Renal pelvis (tissue), 4 donors: Measurements from ENCODE around the gene ITGB3BP. TPM values are rescaled to one million over a fixed set of nuclear protein-coding genes. Genes with fewer than 3 reads are reported as not detected.
"Not testable (repeated sequence)": the region's sequence is repeated elsewhere in the genome, so short reads cannot be mapped to it uniquely, and the experiment has no call there.

ENCODE experiments used
- DNase-seq: peaks from one replicate; pipeline ENCODE4 v3.0.0-alpha.2; 2013
- polyA plus RNA-seq, 3 donors: library from polyadenylated mRNA; unstranded; fragments of 120-200 nt; gene quantifications; one replicate each; pipeline ENCODE4 v1.2.1, GENCODE V29; 2013; ENCODE audit not compliant: insufficient read length in 3 of 3

ITGB3BP gene
- polyA plus RNA-seq, 3 donors = 51.2 to 73.2 (median 61.0) TPM

DNA sequence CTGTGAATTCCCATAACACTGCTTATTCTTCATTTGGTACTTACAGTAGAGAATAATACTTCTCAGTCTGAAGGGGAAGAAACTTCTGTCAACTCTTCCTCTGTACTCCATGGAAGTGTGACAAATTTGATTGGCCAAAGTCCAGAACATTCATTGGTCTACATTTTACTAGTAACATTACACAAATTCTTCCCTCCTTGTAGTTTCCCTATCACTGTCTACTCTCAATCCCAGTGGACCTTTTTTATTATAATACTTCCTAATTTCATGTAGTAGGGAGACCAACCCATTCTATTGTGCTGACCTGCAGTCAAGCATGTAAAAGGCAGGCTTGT lies 80.9 kb downstream of the ITGB3BP start:
- DNase-seq = no peak

DNA sequence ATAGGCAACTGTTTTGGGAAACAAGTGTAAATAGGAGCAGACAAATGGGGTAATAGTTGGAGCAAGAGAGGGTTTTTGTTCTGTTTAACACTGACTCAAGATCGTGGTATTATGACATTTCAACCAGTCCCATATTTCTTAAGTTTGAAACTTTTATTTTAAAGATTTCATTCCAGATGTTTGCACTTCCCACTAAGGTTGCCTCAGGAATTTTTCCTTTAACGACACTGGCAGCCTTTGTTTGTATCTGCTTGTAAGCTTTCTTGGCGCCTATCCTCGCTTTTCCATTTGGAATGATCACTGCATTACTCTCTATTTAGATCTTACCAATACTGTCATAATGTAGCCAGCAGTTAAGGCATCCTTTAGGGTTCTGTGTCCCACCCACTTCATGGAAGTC lies 87.9 kb downstream of the ITGB3BP start:
- DNase-seq = no peak

DNA sequence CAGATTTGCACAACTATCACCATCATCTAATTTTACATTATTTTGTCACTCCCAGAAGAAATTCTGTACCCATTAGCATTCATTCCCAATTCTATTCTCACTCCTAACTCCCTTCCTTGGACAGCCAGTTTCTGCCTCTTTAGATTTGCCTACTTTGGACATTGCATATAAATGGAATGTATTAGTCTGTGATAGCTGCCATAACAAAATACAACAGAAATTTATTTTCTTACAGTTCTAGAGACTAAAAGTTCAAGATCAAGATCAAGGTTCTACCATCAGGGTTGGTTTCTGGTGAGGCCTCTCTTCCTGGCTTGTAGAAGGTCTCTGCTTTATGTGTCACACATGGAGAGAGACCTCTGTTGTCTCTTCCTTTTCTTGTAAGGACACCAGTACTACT lies 93.7 kb downstream of the ITGB3BP start:
- DNase-seq = no peak

DNA sequence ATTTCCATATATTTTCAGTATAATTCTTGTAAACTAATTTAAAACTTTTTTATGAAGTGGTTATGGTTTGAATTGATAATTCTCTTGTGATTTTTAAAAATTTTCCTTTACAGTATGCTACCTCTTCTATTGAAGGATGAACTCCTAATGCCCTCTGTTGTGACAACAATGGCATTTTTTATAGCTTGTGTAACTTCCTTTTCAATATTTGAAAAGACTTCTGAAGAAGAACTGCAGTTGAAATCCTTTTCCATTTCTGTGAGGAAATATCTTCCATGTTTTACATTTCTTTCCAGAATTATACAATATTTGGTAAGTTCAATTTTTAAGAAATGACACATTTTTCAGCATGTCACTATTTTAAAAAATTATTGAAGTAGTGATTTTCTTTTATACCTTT lies 94.2 kb downstream of the ITGB3BP start:
- DNase-seq = no peak

DNA sequence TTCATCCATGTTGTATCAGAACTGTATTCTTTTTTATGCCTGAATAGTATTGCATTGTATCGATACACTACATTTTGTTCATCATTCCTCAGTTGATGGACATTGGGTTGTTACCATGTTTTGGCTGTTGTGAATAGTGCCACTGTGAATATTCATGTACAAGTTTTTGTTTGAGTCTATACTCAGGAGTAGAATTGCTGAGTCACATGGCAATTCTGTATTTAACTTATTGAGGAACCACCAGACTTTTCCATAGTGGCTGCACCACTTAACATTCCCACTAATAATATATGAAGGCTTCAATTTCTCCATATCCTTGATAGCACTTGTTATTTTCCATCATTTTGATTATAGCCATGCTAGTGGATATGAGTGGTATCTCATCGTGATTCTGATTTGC lies 99.4 kb downstream of the ITGB3BP start:
- no peak for DNase-seq

DNA sequence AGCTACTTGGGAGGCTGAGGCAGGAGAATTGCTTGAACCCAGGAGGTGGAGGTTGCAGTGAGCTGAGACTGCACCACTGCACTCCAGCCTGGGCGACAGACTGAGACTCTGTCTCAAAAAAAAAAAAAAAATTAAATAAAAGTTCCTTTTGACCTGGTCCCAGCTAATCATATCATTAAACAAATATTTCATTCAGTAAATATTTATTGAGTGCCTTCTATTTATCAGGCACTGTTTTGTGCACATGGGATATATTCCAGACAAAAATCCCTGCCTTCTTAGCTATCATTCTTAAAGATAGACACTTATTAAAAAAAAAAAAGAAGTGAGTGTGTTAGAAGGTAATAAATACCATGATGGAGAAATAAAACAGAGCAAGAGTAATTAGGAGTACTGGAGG lies 102.3 kb downstream of the ITGB3BP start:
- DNase-seq = not testable (repeated sequence)

DNA sequence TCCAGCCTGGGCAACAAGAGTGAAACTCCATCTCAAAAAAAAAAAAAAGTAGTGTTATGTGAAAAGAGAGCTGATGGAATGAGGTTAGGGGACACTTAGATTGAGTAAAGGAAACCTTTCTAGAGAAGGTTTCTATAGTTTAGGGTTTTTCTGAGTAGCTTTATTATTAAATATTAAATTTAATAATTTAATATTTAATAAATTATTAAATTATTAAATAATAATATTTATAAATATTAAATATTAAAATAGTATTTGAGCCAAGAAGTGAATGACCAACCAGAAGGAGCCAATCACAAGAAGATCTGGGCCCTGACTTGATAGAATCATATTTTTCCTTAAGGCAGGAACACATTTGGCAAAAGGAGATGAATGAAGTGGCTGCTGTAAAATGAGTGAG lies 104.9 kb downstream of the ITGB3BP start:
- DNase-seq = no peak

DNA sequence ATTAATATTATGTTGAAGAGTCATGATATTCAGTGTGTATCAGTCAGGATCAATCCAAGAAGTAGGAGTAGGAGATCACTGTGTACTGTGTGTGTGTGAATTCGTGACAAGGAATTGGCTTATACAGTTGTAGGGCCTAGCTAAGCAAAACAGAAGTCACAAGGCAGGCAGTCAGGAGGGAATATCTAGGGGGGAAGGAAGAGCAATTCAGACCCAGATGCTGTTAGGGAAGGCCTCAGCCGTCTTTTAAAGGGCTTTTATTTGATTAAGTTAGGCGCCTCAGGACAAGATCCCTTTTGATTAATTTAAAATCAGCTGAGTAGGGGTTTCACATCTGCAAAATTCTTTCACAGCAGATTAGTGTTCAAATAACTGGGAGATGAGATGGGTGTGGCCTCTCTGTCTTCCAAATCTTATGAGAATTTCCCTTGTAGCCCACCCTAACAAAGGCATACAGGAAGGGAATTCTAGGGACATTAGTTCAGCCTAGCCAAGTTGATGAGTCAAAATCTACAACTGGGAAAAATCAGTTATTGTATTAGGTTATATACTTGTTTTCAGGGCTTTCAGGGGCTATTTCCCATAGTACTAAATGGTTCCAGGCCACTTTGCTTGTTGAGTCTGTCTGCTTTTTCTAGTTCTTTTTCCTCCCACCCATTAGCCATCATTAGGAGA lies 108.2 kb downstream of the ITGB3BP start:
- DNase-seq = no peak

DNA sequence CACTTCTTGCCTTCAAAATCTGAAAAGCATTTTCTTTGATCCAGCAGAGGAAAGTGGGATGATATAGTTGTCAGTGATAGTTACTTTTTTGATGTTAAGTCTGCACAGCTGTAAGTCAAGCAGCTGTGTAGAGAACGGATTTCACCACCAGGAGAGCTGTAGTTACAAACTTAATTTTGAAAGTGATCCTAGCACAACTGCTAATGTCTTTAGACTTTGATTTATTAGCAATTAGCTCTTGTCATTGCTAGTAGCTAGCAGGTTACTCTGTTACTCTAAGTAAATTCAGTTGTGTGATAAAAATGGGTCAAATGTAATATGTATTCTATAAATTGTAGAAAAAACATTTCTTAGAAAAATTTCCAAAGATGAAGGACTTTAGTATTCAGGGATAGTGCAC lies 109.6 kb downstream of the ITGB3BP start:
- no peak for DNase-seq

DNA sequence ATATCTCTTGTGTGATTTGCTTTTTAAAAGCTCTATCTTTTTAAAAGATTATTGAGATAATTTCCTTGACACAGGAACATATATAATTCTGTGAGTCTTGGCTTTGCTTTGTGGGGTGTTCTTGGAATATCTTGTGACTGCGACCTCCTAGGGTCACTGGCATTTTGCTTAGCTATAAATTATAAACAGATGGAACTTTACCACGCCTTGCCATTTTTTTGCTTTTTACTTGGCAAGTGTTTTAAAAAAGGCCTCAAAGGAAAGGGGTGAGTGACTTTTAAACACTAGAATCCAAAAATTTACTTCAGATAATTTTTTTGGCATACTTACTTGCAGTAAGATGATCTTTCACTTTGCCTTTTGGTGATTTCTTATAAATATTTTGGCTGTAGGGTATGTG lies 112.0 kb downstream of the ITGB3BP start:
- DNase-seq = no peak

DNA sequence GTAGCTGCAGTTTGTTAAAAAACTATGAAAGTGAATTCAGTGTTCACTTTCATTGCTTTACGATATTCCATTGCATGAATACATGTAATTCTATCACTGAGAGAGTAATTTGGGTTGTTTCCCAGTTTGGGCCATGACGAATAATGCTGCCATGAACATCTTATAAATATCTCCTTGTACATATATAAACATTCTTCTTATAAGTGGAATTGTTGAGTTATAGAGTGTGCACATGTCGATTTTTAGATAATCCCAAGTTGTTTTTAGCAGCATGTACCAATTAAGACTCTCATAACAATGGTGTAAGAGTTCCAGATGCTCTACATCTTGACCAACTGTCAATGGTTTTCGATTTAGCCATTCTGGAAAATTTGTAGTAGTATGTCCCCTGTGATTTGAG lies 114.7 kb downstream of the ITGB3BP start:
- DNase-seq = no peak

DNA sequence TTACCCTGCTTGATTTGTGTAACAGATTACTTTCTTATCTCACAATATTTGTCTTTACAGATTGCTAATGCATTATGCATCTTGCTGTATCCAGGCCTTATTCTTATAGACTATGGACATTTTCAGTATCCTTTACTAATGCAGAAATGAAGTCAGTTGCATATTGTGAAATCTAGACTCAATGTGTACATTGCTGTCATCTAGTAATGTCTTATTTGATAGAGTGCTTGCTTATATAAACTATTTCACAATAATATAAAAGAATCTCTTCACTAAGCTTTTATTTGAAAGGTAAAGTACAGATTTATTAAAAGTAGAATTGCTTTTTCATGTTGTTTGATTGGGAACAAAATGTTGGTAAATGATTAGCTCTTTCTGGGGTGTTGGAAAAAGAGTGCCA lies 116.0 kb downstream of the ITGB3BP start:
- DNase-seq = no peak

DNA sequence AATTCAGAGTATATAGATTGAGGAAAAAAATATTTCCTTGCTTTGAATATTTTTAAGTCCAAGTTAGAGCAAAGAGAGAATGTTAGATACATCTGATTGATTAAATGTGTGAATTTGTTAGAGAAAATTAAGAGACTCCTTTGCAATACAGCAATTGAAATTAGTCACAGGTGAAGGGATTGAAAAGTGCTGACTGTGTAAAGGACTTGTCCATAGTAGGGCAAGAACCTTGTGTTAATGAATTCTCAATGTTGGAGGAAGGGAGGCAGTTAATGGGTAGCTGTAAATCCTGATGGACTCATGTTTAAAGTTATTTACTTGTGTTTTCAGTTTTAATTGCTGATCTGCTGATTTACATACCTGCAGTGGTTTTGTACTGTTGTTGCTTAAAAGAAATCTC lies 117.0 kb downstream of the ITGB3BP start:
- no peak for DNase-seq

DNA sequence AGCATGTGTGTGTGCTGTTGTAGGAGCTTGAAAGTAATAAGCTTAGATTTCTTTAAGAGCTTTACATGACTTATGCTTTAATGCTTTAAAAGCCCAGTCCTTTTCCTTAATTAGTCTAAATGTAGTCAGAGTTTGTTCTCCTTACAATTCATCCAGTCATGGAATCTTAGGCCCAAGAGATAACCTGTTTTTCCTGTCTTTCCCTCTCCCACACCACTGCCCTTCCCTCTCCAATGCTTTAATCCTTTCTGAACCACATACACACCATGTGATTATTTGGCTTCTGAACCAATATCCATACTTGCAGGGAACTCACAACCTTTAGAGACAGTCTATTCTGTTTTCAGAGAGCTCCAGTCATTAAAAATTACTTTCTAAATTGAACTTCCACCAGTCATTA lies 118.0 kb downstream of the ITGB3BP start:
- DNase-seq = no peak

DNA sequence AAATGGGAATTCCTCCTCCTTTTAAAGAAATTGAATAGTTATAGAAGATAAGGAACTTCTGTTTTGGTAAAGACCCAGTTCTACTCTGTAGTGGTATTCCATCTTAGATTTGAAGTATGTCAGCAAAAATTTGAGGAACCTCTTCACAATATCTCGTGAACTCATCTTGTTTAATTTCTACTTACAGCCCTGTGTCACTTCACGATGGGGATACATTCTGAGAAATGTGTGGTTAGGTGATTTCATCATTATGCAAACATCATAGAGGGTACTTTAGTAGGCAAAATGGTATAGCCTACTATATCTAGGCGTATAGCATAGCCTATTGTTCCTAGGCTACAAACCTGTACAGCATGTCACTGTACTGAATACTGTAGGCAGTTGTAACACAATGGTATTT lies 119.6 kb downstream of the ITGB3BP start:
- DNase-seq = no peak

DNA sequence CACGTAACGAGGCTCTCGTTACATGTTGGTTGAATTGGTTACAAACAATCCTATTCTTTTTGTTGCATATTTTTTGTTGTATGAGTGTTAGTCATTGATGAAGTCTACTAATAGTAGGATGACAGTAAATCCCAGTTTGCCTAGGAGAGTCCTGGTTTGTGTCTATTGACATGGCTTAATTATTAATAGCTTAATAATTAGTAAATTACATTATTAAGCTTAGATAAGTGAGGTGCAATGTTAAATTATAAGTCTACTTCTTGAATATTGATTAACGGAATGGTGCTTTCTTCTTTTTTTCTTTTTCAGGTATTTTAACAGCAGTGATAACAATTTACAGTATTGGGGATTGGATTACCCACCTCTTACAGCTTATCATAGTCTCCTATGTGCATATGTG lies 121.1 kb downstream of the ITGB3BP start:
- no peak for DNase-seq

Other genes with a start within 250 kb of the ITGB3BP start
- gene FOXD3, start 200.7 kb downstream of the ITGB3BP start, polyA plus RNA-seq = under 1 TPM in 2 of 3 donors, not detected in 1; 0.12 to 0.60 TPM
- gene ALG6, start 155.6 kb downstream of the ITGB3BP start, polyA plus RNA-seq = 10 to 100 TPM; 21.1 to 25.2 (median 23.2) TPM
- gene EFCAB7, start 300 bp upstream of the ITGB3BP start, polyA plus RNA-seq = 10 to 100 TPM; 16.7 to 22.8 (median 22.3) TPM
- gene PGM1, start 70.2 kb upstream of the ITGB3BP start, polyA plus RNA-seq = 10 to 100 TPM; 27.7 to 32.7 (median 28.8) TPM